Activated CD4-positive, alpha-beta T cell treated with anti-CD3 and anti-CD28 coated beads, Interleukin-2, amount 50 U/mL, for 4 hours (primary cell): ENCODE data around the gene TPX2.

Experiments
- DNase-seq, 2 experiments: peaks; one replicate each; pipeline ENCODE4 v3.0.0-alpha.2; 2020

TPX2 gene

GRCh38 chr20:31836853-31837608 lies 97.9 kb downstream of the TPX2 start:
- no peak for DNase-seq

- no peak for DNase-seq
These were observed 98.9 kb downstream of the TPX2 start for GRCh38 chr20:31837896-31838397.

- DNase-seq, result no peak
These were observed 99.7 kb downstream of the TPX2 start for GRCh38 chr20:31838646-31839292.

GRCh38 chr20:31839782-31840487 lies 100.8 kb downstream of the TPX2 start:
- DNase-seq, result no peak

GRCh38 chr20:31840906-31841816 lies 102.1 kb downstream of the TPX2 start:
- DNase-seq, result no peak

- DNase-seq, result no peak
These were observed 102.8 kb downstream of the TPX2 start for GRCh38 chr20:31841928-31842327.

GRCh38 chr20:31842471-31843157 lies 103.5 kb downstream of the TPX2 start:
- no peak for DNase-seq

- no peak for DNase-seq
These were observed 104.2 kb downstream of the TPX2 start for GRCh38 chr20:31843288-31843687.

- no peak for DNase-seq
These were observed 104.8 kb downstream of the TPX2 start for GRCh38 chr20:31843881-31844280.

GRCh38 chr20:31844737-31845299 lies 105.7 kb downstream of the TPX2 start:
- DNase-seq, result no peak

GRCh38 chr20:31845300-31845863 lies 106.3 kb downstream of the TPX2 start, which contains the start of gene FOXS1:
Gene FOXS1 (minus strand): TSS chr20:31845604. CDS start chr20:31845542, 62 bp downstream.
- no peak for DNase-seq

GRCh38 chr20:31846793-31847138 lies 107.7 kb downstream of the TPX2 start:
- no peak for DNase-seq

- DNase-seq, result no peak
These were observed 109.3 kb downstream of the TPX2 start for GRCh38 chr20:31848088-31848999.

GRCh38 chr20:31849306-31849930 lies 110.3 kb downstream of the TPX2 start:
- no peak for DNase-seq
